ENCODE measurements around the gene MFN2. TPM values are rescaled to one million over a fixed set of nuclear protein-coding genes. Genes with fewer than 3 reads are reported as not detected.

MFN2 gene
- total and polyA plus RNA-seq, 11 donors = 263 to 900 (median 625) TPM

GRCh38 chr1:11946647-11947046 is 33.6 kb upstream of the MFN2 start:
- DNase-seq = no peak
- ATAC-seq = no peak
- 66 to 83% (median 82%) methylated on average over 3 of the region's 3 CpGs for WGBS, 4 donors
- Histone ChIP-seq H3K27me3 (no peaks in the 10 kb centered on the region), H3K4me1 (peaks cover 0 to 17% (median 0%) of the 10 kb centered on the region in 12 donors), H3K36me3 (peaks cover 0 to 50% (median 26%) of the 10 kb centered on the region in 9 donors), H3K9me3 (no peaks in the 10 kb centered on the region), H3K4me3 (no peak overlapping the region), H3K27ac (no peak overlapping the region)
- intact Hi-C loops (cut with DNase I) = no loop called here
- TF ChIP-seq CTCF (IDR thresholded peaks at IDR 0.05) (no peak), POLR2A (IDR thresholded peaks at IDR 0.05) (no peak)

GRCh38 chr1:11948822-11949458 is 31.3 kb upstream of the MFN2 start:
- Histone ChIP-seq H3K27ac (no peak overlapping the region), H3K36me3 (peaks cover 0 to 62% (median 38%) of the 10 kb centered on the region in 9 donors), H3K4me1 (peaks cover 0 to 11% (median under 1%) of the 10 kb centered on the region in 12 donors), H3K27me3 (no peaks in the 10 kb centered on the region), H3K9me3 (no peaks in the 10 kb centered on the region), H3K4me3 (no peak overlapping the region)
- WGBS, 4 donors = 84 to 98% (median 87%) methylated on average over 5 to 6 of the region's 6 CpGs
- no peak for TF ChIP-seq POLR2A (IDR thresholded peaks at IDR 0.05)
- TF ChIP-seq CTCF (IDR thresholded peaks at IDR 0.05) = no peak
- intact Hi-C loops (cut with DNase I) = no loop called here
- ATAC-seq (no peak), DNase-seq (no peak)

GRCh38 chr1:11951901-11952300 is 28.3 kb upstream of the MFN2 start:
- Histone ChIP-seq H3K9me3 (no peaks in the 10 kb centered on the region), H3K27me3 (no peaks in the 10 kb centered on the region), H3K4me3 (no peak overlapping the region), H3K27ac (peak overlapping the region in 2 of 12 donors; percentile 14 to 26), H3K36me3 (peaks cover 0 to 81% (median 61%) of the 10 kb centered on the region in 9 donors), H3K4me1 (peaks cover 0 to 15% (median 0%) of the 10 kb centered on the region in 12 donors)
- ATAC-seq (peak in 2 of 4 donors; percentile 6 to 25), DNase-seq (no peak)
- intact Hi-C loops (cut with DNase I) = no loop called here
- 90 to 96% (median 92%) methylated on average over 2 of the region's 2 CpGs for WGBS, 4 donors
- TF ChIP-seq POLR2A (IDR thresholded peaks at IDR 0.05) = no peak
- no peak for TF ChIP-seq CTCF (IDR thresholded peaks at IDR 0.05)

GRCh38 chr1:11952455-11953109 is 27.7 kb upstream of the MFN2 start:
- Histone ChIP-seq H3K9me3 (no peaks in the 10 kb centered on the region), H3K4me3 (no peak overlapping the region), H3K27ac (peak overlapping the region in 3 of 12 donors; percentile 14 to 43 (median 26)), H3K27me3 (no peaks in the 10 kb centered on the region), H3K4me1 (peaks cover 0 to 15% (median 0%) of the 10 kb centered on the region in 12 donors), H3K36me3 (peaks cover 0 to 88% (median 68%) of the 10 kb centered on the region in 9 donors)
- TF ChIP-seq POLR2A (IDR thresholded peaks at IDR 0.05) = no peak
- TF ChIP-seq CTCF (IDR thresholded peaks at IDR 0.05) = no peak
- DNase-seq (peak in 2 of 5 donors; percentile 28 to 53), ATAC-seq (peak in 3 of 4 donors; percentile 21 to 61 (median 59))
- intact Hi-C loops (cut with DNase I) = no loop called here
- 73 to 88% (median 85%) methylated on average over 10 to 11 of the region's 11 CpGs for WGBS, 4 donors

Measured in heart left ventricle (tissue), 16 donors.